Smooth muscle cell (in vitro differentiated cells): Measurements from ENCODE around the gene C19orf38. TPM values are rescaled to one million over a fixed set of nuclear protein-coding genes. Genes with fewer than 3 reads are reported as not detected.

Experiments
- DNase-seq: peaks from one replicate; lab custom pipeline; 2025; ENCODE audit not compliant: unreplicated experiment; lab: John Stamatoyannopoulos, UW
- H2AFZ ChIP-seq: fragments of 200-600 bp; sonication (generic); 2 replicates; pipeline ENCODE4 v1.6.0; 2016; ENCODE audit warnings: antibody characterized with exemption, low read depth, mild to moderate bottlenecking
- H3F3A ChIP-seq: fragments of 200-600 bp; sonication (generic); 2 replicates; pipeline ENCODE4 v1.6.0; 2017; ENCODE audit warnings: antibody characterized with exemption, low read depth
- H3K27ac ChIP-seq: fragments of 200-600 bp; sonication (generic); 2 replicates; pipeline ENCODE4 v1.5.1; 2016; ENCODE audit warnings: low read depth, mild to moderate bottlenecking
- H3K27me3 ChIP-seq: fragments of 200-600 bp; sonication (generic); 2 replicates; pipeline ENCODE4 v1.6.1; 2016; ENCODE audit warnings: low read depth, mild to moderate bottlenecking
- H3K36me3 ChIP-seq: fragments of 200-600 bp; sonication (generic); 2 replicates; pipeline ENCODE4 v1.5.1; 2016; ENCODE audit warnings: low read depth
- H3K4me1 ChIP-seq: fragments of 200-600 bp; sonication (generic); 2 replicates; pipeline ENCODE4 v1.5.1; 2016; ENCODE audit warnings: low read depth
- H3K4me2 ChIP-seq: fragments of 200-600 bp; sonication (generic); 2 replicates; pipeline ENCODE4 v1.6.0; 2016; ENCODE audit warnings: mild to moderate bottlenecking
- H3K4me3 ChIP-seq: fragments of 200-600 bp; sonication (generic); 2 replicates; pipeline ENCODE4 v1.5.1; 2016; ENCODE audit warnings: mild to moderate bottlenecking
- H3K79me2 ChIP-seq: fragments of 200-600 bp; sonication (generic); 2 replicates; pipeline ENCODE4 v1.6.0; 2016; ENCODE audit warnings: low read depth, mild to moderate bottlenecking
- H3K9ac ChIP-seq: fragments of 200-600 bp; sonication (generic); 2 replicates; pipeline ENCODE4 v1.6.0; 2016; ENCODE audit warnings: low read depth
- H3K9me3 ChIP-seq: fragments of 200-600 bp; sonication (generic); replicated peaks from 2 replicates; pipeline ENCODE4 v1.5.1; 2016; ENCODE audit warnings: low read depth
- H4K20me1 ChIP-seq: fragments of 200-600 bp; sonication (generic); 2 replicates; pipeline ENCODE4 v1.6.0; 2016; ENCODE audit warnings: low read depth
- WGBS: methylation state at CpG from one replicate; pipeline ENCODE4 v1.1.7; 2016; ENCODE audit warnings: low lambda C conversion rate; 5-methylcytosine and 5-hydroxymethylcytosine counted together
- polyA plus RNA-seq: library from polyadenylated mRNA; unstranded; fragments of >200 nt; fragmentation: Nextera tagmentation; extraction: Ambion mirVana; gene quantifications from 2 replicates; pipeline ENCODE4 v1.2.1, GENCODE V29; 2016
- total RNA-seq: library from RNA; depleted of rRNA; stranded (reverse); fragments of >200 nt; gene quantifications from 2 replicates; pipeline ENCODE4 v1.2.3, GENCODE V29; 2014
- TF ChIP-seq, protein P1 (sequence below): fragments of 200-600 bp; sonication (generic); IDR thresholded peaks from 2 replicates; pipeline ENCODE4 v1.5.1; 2017; ENCODE audit warnings: borderline replicate concordance, mild to moderate bottlenecking, antibody characterized with exemption; ENCODE audit not compliant: insufficient read depth, poor library complexity, severe bottlenecking

Gene C19orf38
- total and polyA plus RNA-seq, 2 experiments from 2014 or later = 0.13 to 1.5 TPM

DNA sequence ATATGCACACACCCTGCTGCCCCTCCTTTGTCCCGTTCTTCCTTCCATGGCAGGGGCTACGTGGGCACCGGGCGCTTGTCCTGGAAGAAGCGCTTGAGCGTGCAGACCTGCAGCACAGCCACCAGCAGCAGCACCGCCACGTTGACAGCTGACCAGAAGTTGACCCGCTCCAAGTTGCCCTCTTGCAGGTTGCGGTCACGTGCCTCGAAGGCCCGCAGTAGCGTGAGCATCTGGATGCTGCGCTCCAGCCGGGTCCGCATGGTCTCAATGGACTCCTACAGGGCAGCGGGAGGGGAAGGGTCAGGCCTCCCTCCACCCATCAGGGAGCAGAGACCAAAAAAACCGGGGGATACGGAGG is 15.3 kb upstream of the C19orf38 start:
- Histone ChIP-seq H4K20me1 (no peaks in the 10 kb centered on the region), H3K27ac (no peak overlapping the region), H3K9ac (no peak overlapping the region), H3K36me3 (no peaks in the 10 kb centered on the region), H2AFZ (no peak overlapping the region), H3K27me3 (no peaks in the 10 kb centered on the region), H3F3A (peaks cover 11% of the 10 kb centered on the region), H3K4me1 (peaks cover 8% of the 10 kb centered on the region), H3K9me3 (no peaks in the 10 kb centered on the region), H3K4me3 (no peak overlapping the region), H3K79me2 (no peaks in the 10 kb centered on the region), H3K4me2 (no peak overlapping the region)
- TF ChIP-seq, protein P1, sequence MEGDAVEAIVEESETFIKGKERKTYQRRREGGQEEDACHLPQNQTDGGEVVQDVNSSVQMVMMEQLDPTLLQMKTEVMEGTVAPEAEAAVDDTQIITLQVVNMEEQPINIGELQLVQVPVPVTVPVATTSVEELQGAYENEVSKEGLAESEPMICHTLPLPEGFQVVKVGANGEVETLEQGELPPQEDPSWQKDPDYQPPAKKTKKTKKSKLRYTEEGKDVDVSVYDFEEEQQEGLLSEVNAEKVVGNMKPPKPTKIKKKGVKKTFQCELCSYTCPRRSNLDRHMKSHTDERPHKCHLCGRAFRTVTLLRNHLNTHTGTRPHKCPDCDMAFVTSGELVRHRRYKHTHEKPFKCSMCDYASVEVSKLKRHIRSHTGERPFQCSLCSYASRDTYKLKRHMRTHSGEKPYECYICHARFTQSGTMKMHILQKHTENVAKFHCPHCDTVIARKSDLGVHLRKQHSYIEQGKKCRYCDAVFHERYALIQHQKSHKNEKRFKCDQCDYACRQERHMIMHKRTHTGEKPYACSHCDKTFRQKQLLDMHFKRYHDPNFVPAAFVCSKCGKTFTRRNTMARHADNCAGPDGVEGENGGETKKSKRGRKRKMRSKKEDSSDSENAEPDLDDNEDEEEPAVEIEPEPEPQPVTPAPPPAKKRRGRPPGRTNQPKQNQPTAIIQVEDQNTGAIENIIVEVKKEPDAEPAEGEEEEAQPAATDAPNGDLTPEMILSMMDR = no peak
- WGBS = 92% methylated on average over 20 of the region's 20 CpGs
- DNase-seq = no peak

DNA sequence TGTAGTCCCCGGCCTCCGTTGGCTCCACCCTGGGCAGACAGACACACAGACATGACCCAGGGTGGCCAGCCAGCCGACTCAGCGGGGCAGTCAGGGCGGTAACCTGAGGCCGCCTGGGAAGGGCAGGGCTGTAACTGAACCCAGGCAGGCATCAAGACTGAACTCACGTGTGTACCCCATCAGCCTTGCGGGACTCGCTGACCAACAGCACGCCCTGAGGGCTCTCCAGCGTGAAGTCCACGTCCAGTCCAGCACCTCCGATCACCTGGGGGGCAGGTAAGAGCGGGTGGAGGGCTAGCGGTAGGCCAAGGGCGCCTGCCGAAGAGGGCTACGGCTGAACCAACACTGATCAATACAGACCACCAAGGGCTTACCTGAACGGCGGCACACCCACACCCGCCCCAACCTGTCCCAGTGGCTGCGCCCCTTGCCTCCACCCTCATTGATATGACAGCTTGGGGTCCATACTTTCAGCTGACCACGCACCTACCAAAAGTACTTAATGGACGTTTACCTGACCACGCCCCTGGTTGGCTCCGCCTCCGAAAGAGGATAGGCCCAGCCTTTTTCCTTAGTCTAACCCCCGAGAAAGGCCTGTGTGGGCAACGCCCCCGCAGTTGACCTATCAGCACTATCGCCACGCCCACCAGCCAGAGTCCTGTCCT is 13.0 kb upstream of the C19orf38 start:
- Histone ChIP-seq H3K4me2 (peak overlapping the region; percentile 69), H3K36me3 (no peaks in the 10 kb centered on the region), H2AFZ (no peak overlapping the region), H3K27me3 (no peaks in the 10 kb centered on the region), H3K27ac (no peak overlapping the region), H4K20me1 (no peaks in the 10 kb centered on the region), H3F3A (peaks cover 11% of the 10 kb centered on the region), H3K9me3 (no peaks in the 10 kb centered on the region), H3K79me2 (no peaks in the 10 kb centered on the region), H3K9ac (no peak overlapping the region), H3K4me1 (peaks cover 8% of the 10 kb centered on the region), H3K4me3 (peak overlapping the region; percentile 61)
- DNase-seq = no peak
- TF ChIP-seq, protein P1 = no peak
- 59% methylated on average over 32 of the region's 32 CpGs for WGBS

DNA sequence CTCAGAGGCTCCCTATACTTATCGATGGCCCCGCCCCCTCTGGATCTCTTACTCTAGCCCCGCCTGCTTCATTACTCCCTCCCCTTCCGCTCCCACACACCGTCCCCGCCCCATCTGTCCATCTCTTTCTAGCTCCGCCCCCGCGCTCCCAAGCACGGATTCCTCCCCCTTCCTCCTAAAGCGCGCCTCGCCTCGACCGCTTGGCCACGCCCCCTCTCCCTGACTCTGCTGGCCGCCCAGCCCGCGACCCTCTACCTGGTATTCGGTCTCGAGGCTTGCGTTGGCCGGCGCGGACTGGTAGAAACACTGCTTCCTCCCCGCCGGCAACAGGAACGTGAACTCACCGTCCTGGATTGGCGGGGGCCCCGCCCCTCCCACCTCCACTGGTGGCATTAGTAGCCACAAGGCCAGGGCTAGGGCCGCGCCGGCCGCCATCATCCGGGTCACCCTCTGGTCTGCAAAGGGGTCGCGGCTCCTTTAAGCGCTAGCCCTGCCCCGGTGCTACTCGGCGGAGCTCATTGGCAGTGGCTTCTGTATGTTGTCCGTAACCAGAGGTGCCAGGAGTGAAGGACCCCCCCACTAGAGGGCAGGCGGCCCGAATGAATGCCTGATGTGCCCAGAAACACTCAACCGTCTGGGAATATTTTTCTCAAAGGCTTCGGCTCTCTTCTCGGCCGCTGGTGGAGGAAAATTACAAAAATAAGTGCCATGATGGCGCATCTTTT is 12.3 kb upstream of the C19orf38 start, which contains the start of gene TMED1:
TMED1 (minus strand) TSS at position 459 of the 725 bp plus-strand sequence; CDS start at position 438, 21 bp downstream.
- TF ChIP-seq, protein P1 = peak; percentile 25
- no peaks in the 10 kb centered on the region for H3K27me3 ChIP-seq
- H3K4me2 ChIP-seq = peak within 1 kb of the TSS; percentile 84
- H3F3A ChIP-seq = peaks cover 11% of the 10 kb centered on the region
- WGBS = under 1% methylated on average over 46 of the region's 50 CpGs
- H2AFZ ChIP-seq = peak within 1 kb of the TSS; percentile 6
- peaks cover 8% of the 10 kb centered on the region for H3K4me1 ChIP-seq
- DNase-seq = peak; percentile 97
- peak within 1 kb of the TSS; percentile 89 for H3K27ac ChIP-seq
- no peaks in the 10 kb centered on the region for H3K9me3 ChIP-seq
- no peaks in the 10 kb centered on the region for H3K79me2 ChIP-seq
- no peaks in the 10 kb centered on the region for H3K36me3 ChIP-seq
- H3K4me3 ChIP-seq = peak within 1 kb of the TSS; percentile 61
- H3K9ac ChIP-seq = peak within 1 kb of the TSS; percentile 82
- no peaks in the 10 kb centered on the region for H4K20me1 ChIP-seq
